Measurements from ENCODE around the gene RNF130. TPM values are rescaled to one million over a fixed set of nuclear protein-coding genes. Genes with fewer than 3 reads are reported as not detected.
A peak's percentile ranks its signal among the peaks of the same experiment; 100 is the strongest.

RNF130 gene
- total RNA-seq, 1 experiment from 2014 or later: 31.8 TPM

DNA sequence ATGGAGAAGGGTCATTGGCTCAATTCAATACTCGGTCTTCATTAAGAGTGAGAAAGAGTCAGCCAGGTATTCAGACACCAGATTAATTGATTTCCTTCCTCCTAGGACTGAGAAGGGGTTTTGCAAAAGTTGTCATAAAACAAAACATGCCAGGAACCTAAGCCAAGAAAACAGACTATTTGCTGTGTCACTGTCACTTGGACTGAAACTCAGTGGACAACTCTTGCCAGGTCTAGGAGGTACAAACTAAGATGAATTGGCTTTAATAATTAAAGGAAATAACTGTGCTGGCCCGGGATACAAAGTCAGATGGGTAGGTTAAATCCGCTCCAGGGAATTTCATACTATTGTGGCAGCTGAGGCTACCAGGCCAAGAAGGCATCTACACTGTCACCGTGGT is 92.8 kb downstream of the RNF130 start:
- TF ChIP-seq, protein P1, sequence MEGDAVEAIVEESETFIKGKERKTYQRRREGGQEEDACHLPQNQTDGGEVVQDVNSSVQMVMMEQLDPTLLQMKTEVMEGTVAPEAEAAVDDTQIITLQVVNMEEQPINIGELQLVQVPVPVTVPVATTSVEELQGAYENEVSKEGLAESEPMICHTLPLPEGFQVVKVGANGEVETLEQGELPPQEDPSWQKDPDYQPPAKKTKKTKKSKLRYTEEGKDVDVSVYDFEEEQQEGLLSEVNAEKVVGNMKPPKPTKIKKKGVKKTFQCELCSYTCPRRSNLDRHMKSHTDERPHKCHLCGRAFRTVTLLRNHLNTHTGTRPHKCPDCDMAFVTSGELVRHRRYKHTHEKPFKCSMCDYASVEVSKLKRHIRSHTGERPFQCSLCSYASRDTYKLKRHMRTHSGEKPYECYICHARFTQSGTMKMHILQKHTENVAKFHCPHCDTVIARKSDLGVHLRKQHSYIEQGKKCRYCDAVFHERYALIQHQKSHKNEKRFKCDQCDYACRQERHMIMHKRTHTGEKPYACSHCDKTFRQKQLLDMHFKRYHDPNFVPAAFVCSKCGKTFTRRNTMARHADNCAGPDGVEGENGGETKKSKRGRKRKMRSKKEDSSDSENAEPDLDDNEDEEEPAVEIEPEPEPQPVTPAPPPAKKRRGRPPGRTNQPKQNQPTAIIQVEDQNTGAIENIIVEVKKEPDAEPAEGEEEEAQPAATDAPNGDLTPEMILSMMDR (IDR thresholded peaks at IDR 0.05; ENCODE audit: unreplicated experiment): no peak
- Mint-ChIP-seq H3K27me3 (ENCODE audit: insufficient read depth, unreplicated experiment) (no peaks in the 10 kb centered on the region), H3K4me3 (ENCODE audit: unreplicated experiment) (no peak overlapping the region), H3K4me1 (ENCODE audit: insufficient read depth, unreplicated experiment) (no peaks in the 10 kb centered on the region), H3K27ac (ENCODE audit: low read depth, unreplicated experiment) (no peak overlapping the region), H3K9me3 (ENCODE audit: unreplicated experiment) (no peaks in the 10 kb centered on the region), H3K36me3 (ENCODE audit: insufficient read depth, unreplicated experiment) (peaks cover 40% of the 10 kb centered on the region)
- CTCF ChIA-PET: interaction anchor here (0.6 to 0.8 kb wide), 2 partner anchors 17 to 95 kb away, joined by 3 to 4 read pairs; no protein-coding TSS in a partner anchor
- intact Hi-C loops (cut with micrococcal nuclease): no loop called here
- DNase-seq (ENCODE audit: unreplicated experiment): no peak
- no TSS peak for BruUV-seq (replicated peaks)
- POLR2A ChIA-PET: interaction anchor here (0.7 kb wide), 1 partner anchor 410 kb away, joined by 3 read pairs; no protein-coding TSS in a partner anchor

DNA sequence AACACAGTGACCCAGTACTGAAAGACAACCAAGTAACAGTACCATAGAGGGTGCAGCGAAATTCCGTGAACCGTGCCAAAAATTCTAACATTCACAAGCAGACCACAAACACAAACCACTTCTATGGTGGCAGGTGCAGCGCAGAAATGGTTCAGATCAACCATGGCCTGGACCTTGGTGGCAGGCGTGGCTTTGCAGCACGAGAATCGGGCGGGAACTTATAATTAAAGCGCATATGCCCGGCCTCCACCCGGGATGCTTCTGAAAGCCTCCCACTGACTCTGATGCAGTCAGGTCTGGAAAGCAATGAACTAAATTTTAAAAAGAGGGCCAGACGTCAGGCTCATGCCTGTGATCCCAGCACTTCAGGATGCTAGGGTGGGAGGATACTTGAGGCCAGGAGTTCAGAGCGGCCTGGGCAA is 95.8 kb downstream of the RNF130 start:
- intact Hi-C loops (cut with micrococcal nuclease): no loop called here
- ChIA-PET POLR2A (no interaction called here), CTCF (no interaction called here)
- no peak overlapping the region for H3K4me3 Mint-ChIP-seq (ENCODE audit: unreplicated experiment)
- H3K27ac Mint-ChIP-seq (ENCODE audit: low read depth, unreplicated experiment): no peak overlapping the region
- no peak for DNase-seq (ENCODE audit: unreplicated experiment)
- no TSS peak for BruUV-seq (replicated peaks)
- H3K27me3 Mint-ChIP-seq (ENCODE audit: insufficient read depth, unreplicated experiment): no peaks in the 10 kb centered on the region
- peaks cover 41% of the 10 kb centered on the region for H3K36me3 Mint-ChIP-seq (ENCODE audit: insufficient read depth, unreplicated experiment)
- TF ChIP-seq, protein P1 (IDR thresholded peaks at IDR 0.05; ENCODE audit: unreplicated experiment): no peak
- no peaks in the 10 kb centered on the region for H3K9me3 Mint-ChIP-seq (ENCODE audit: unreplicated experiment)
- no peaks in the 10 kb centered on the region for H3K4me1 Mint-ChIP-seq (ENCODE audit: insufficient read depth, unreplicated experiment)

DNA sequence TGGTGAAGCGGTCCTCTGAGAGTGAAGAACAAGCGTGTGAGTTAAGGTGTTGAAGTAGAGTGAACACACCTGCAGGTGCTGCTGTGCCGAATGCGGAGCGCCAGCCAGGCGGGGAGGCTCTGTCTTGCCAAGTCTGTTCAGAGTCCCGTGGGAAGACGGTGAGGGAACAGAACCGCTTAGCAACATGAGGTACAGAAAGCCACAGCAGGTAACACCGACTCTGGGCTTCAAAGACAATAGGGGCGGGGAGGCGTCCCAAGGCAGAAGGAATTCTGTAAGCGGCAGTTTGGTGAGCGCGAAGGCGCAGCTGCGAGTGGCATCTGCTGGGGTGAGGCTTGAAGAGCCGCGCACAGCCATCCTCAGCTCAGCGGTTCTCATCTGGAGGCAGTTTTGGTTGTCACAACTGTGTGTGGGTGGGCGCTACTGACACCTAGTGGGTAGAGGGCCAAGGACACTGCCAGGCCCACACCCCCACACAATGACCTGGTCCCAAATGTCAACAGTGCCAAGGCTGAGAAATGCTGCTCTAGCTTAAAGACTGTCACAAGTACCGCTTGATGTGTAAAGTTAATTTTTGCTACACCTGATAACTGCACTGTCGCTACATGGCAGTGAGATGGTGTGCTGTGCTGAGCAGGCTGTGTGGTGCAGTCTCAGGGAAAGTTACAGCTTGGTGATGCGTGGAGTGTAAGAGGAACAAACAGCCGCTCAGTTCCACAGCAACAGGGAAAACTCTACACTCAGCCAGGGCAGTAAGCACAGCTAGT is 96.4 kb downstream of the RNF130 start:
- H3K4me3 Mint-ChIP-seq (ENCODE audit: unreplicated experiment): no peak overlapping the region
- TF ChIP-seq, protein P1 (IDR thresholded peaks at IDR 0.05; ENCODE audit: unreplicated experiment): peak; percentile 34
- H3K27me3 Mint-ChIP-seq (ENCODE audit: insufficient read depth, unreplicated experiment): no peaks in the 10 kb centered on the region
- ChIA-PET POLR2A (no interaction called here), CTCF (interaction anchor here (0.6 kb wide), 2 partner anchors 68 to 1351 kb away, joined by 5 read pairs; no protein-coding TSS in a partner anchor)
- no peaks in the 10 kb centered on the region for H3K4me1 Mint-ChIP-seq (ENCODE audit: insufficient read depth, unreplicated experiment)
- H3K36me3 Mint-ChIP-seq (ENCODE audit: insufficient read depth, unreplicated experiment): peaks cover 41% of the 10 kb centered on the region
- intact Hi-C loops (cut with micrococcal nuclease): no loop called here
- peak; percentile 31 for DNase-seq (ENCODE audit: unreplicated experiment)
- no peak overlapping the region for H3K27ac Mint-ChIP-seq (ENCODE audit: low read depth, unreplicated experiment)
- no peaks in the 10 kb centered on the region for H3K9me3 Mint-ChIP-seq (ENCODE audit: unreplicated experiment)
- BruUV-seq (replicated peaks): no TSS peak

DNA sequence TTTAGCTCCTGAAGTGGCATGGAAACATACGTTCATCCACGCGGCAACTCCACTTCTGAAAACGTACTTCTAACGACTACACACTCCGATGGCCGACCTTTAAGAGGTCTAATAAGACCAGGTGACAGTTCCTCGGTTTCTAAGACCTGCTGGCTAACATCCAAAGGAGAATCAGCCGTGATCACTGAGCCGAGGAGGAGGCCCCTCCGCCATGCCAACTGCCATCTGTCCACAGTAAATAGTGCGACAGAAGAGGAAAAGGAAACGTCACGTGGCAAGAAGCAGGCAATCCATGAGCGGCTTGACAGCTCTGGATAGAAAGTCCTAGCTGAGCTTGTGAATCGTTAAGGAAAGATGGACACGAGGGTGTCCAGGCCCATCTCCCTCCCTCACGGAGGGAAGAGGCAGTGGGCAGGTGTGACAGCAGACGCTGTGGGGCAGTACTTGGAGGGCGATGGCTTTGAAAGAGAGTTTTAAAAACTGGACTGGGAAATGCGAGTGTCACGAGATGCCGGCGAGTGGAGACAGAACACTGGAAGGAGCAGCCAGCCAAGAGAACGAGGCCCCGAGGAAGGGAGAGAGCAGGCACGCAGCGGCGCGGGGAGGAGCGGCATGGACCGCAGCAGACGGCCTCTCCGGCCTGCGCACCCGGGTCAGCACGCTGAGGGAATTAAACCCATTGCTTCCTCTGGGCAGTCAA is 97.2 kb downstream of the RNF130 start:
- peaks cover 44% of the 10 kb centered on the region for H3K36me3 Mint-ChIP-seq (ENCODE audit: insufficient read depth, unreplicated experiment)
- ChIA-PET POLR2A (no interaction called here), CTCF (interaction anchor here (0.6 to 0.8 kb wide), 2 partner anchors 9 to 68 kb away, joined by 3 to 5 read pairs; no protein-coding TSS in a partner anchor)
- DNase-seq (ENCODE audit: unreplicated experiment): no peak
- no peaks in the 10 kb centered on the region for H3K9me3 Mint-ChIP-seq (ENCODE audit: unreplicated experiment)
- no peaks in the 10 kb centered on the region for H3K4me1 Mint-ChIP-seq (ENCODE audit: insufficient read depth, unreplicated experiment)
- BruUV-seq (replicated peaks): no TSS peak
- no peak overlapping the region for H3K27ac Mint-ChIP-seq (ENCODE audit: low read depth, unreplicated experiment)
- no peak overlapping the region for H3K4me3 Mint-ChIP-seq (ENCODE audit: unreplicated experiment)
- TF ChIP-seq, protein P1 (IDR thresholded peaks at IDR 0.05; ENCODE audit: unreplicated experiment): no peak
- intact Hi-C loops (cut with micrococcal nuclease): no loop called here
- H3K27me3 Mint-ChIP-seq (ENCODE audit: insufficient read depth, unreplicated experiment): no peaks in the 10 kb centered on the region

Data from MCF 10A (cell line).